GM21786 (cell line): ENCODE results near the gene ZNF581.

Source experiments
- ATAC-seq: cut with Tn5 transposase; IDR thresholded peaks from one replicate; pipeline ENCODE4 v1.9.1; 2021; ENCODE audit not compliant: unreplicated experiment

ZNF581 gene

GRCh38 chr19:55692681-55693081 lies 49.2 kb downstream of the ZNF581 start:
- ATAC-seq: no peak

GRCh38 chr19:55693336-55693974 lies 50.0 kb downstream of the ZNF581 start:
- ATAC-seq: no peak

GRCh38 chr19:55694241-55694655 lies 50.8 kb downstream of the ZNF581 start:
- ATAC-seq: no peak

GRCh38 chr19:55694656-55695491 lies 51.4 kb downstream of the ZNF581 start:
- no peak for ATAC-seq
